K562 (cell line): ENCODE data around the gene PHOX2A. TPM values are rescaled to one million over a fixed set of nuclear protein-coding genes. Genes with fewer than 3 reads are reported as not detected.

ENCODE experiments used
- ATAC-seq: fragments of 200-7000 bp; cut with Tn5 transposase; 3 replicates; pipeline ENCODE4 v1.9.1; 2020; ENCODE audit warnings: moderate library complexity
- BruUV-seq: library from RNA; stranded (reverse); fragments of 400-500 nt; replicated peaks from 2 replicates; lab custom pipeline; 2021; lab: Mats Ljungman, UMichigan
- CTCF ChIA-PET: fragments of 300-600 bp; formaldehyde crosslinking; extraction: SDS; loops from one replicate; lab custom pipeline; 2021; ENCODE audit warnings: low intra/inter-chr PET ratio; lab: Yijun Ruan, JAX
- POLR2A ChIA-PET: fragments of 300-600, 350-650 bp; sonication (Branson Sonifier 250); formaldehyde crosslinking; extraction: SDS; loops from one replicate; lab custom pipeline; 2021; ENCODE audit warnings: antibody characterized with exemption, inconsistent platforms; lab: Yijun Ruan, JAX
- DNase-seq, 4 experiments: peaks; one replicate each; pipeline versions ENCODE4 v3.0.0 to v3.0.0-alpha.2; 2011 to 2018; ENCODE audit warnings: low spot score in 3 of 4, mixed read lengths in 3 of 4; ENCODE audit errors: extremely low read depth in 1 of 4
- FAIRE-seq: peaks from 2 replicates; lab custom pipeline; 2011; peaks lifted over from hg19 to GRCh38; lab: Jason Lieb, UNC
- H2AFZ ChIP-seq: 2 replicates; pipeline ENCODE4 v1.6.0; 2011; ENCODE audit warnings: low read depth, low read length, control low read depth, inconsistent platforms
- H3K27ac ChIP-seq: fragments of 200-600 bp; 3 replicates; pipeline ENCODE4 v1.8.0; 2011; ENCODE audit warnings: low read depth, mild to moderate bottlenecking, control low read depth, inconsistent platforms, low read length, moderate library complexity, mixed read lengths; ENCODE audit errors: extremely low read depth
- H3K27me3 ChIP-seq, 2 experiments: fragments of 300-600 bp in 1 of 2; 2 replicates in 1 of 2; 3 replicates in 1 of 2; pipeline versions ENCODE4 v1.6.0 to v1.8.0; 2011; ENCODE audit warnings: inconsistent platforms in 2 of 2, low read length in 2 of 2, mild to moderate bottlenecking in 1 of 2, mixed read lengths in 1 of 2, moderate library complexity in 1 of 2; ENCODE audit not compliant: control insufficient read depth in 2 of 2, insufficient read depth in 2 of 2
- H3K36me3 ChIP-seq: fragments of 300-600 bp; 3 replicates; pipeline ENCODE4 v1.8.0; 2011; ENCODE audit warnings: mild to moderate bottlenecking, low read length, inconsistent platforms; ENCODE audit not compliant: control insufficient read depth, insufficient read depth
- H3K4me1 ChIP-seq, 2 experiments: fragments of 200-600 bp in 1 of 2; replicated peaks in 1 of 2; 2 replicates in 1 of 2; 3 replicates in 1 of 2; pipeline versions ENCODE4 v1.5.1 to v1.8.0; 2011; ENCODE audit warnings: inconsistent platforms in 2 of 2, low read length in 2 of 2, mild to moderate bottlenecking in 1 of 2, mixed read lengths in 1 of 2, moderate library complexity in 1 of 2; ENCODE audit not compliant: control insufficient read depth in 2 of 2, insufficient read depth in 2 of 2
- H3K4me2 ChIP-seq: 2 replicates; pipeline ENCODE4 v1.6.1; 2011; ENCODE audit warnings: low read length, control low read depth, inconsistent platforms, mixed read lengths; ENCODE audit not compliant: insufficient read depth
- H3K4me3 ChIP-seq: fragments of 200-600 bp; sonication (generic), shearing (Covaris generic); 2 replicates; pipeline ENCODE4 v1.5.1; 2016; ENCODE audit warnings: control low read depth, inconsistent platforms
- H3K79me2 ChIP-seq: fragments of 200-600 bp; 3 replicates; pipeline ENCODE4 v1.8.0; 2011; ENCODE audit warnings: low read length, inconsistent platforms; ENCODE audit not compliant: control insufficient read depth, insufficient read depth
- H3K9ac ChIP-seq, 2 experiments: 2 replicates each; pipeline versions ENCODE4 v1.6.0 to v1.6.1; 2011; ENCODE audit warnings: low read depth in 2 of 2, low read length in 2 of 2, control low read depth in 1 of 2, inconsistent platforms in 1 of 2, mild to moderate bottlenecking in 1 of 2, mixed read lengths in 1 of 2; ENCODE audit not compliant: insufficient read depth in 1 of 2
- H3K9me1 ChIP-seq: one replicate; pipeline ENCODE4 v1.6.0; 2011; ENCODE audit warnings: inconsistent platforms, mild to moderate bottlenecking, low read length, moderate library complexity; ENCODE audit not compliant: control insufficient read depth, insufficient read depth
- H3K9me3 ChIP-seq: replicated peaks from 2 replicates; pipeline ENCODE4 v1.5.1; 2011; ENCODE audit warnings: low read depth, low read length, inconsistent platforms; ENCODE audit not compliant: control insufficient read depth, insufficient read depth
- H4K20me1 ChIP-seq: replicated peaks from 2 replicates; pipeline ENCODE4 v1.6.1; 2011; ENCODE audit warnings: low read length, inconsistent platforms, mixed read lengths; ENCODE audit not compliant: control insufficient read depth, insufficient read depth
- BCL6 ChIP-seq: fragments of 250-450 bp; sonication (Bioruptor Pico); IDR thresholded peaks from 2 replicates; pipeline ENCODE4 v1.4.0; 2020
- DDX20 ChIP-seq: fragments of 450-650 bp; IDR thresholded peaks from 2 replicates; pipeline ENCODE4 v1.6.1; 2016; ENCODE audit warnings: missing genetic modification characterization, low read depth, mild to moderate bottlenecking, missing compliant biosample characterization, moderate library complexity
- ETV6 ChIP-seq, 3 experiments: fragments of 150-350 bp in 1 of 3; sonication (generic) in 1 of 3; formaldehyde crosslinking in 1 of 3; IDR thresholded peaks; 2 replicates each; pipeline versions ENCODE4 v1.6.1 to v1.8.0; 2014 to 2022; ENCODE audit warnings: borderline replicate concordance in 2 of 3, low read depth in 2 of 3, antibody characterized with exemption in 1 of 3, low read length in 1 of 3, mild to moderate bottlenecking in 1 of 3, missing genetic modification reagents in 1 of 3
- FOSL1 ChIP-seq: fragments of 200-800 bp; sonication (Bioruptor generic); conservative IDR thresholded peaks from 2 replicates; pipeline ENCODE4 v1.6.1; 2016; ENCODE audit warnings: missing genetic modification characterization, missing compliant biosample characterization
- FOXA3 ChIP-seq, 2 experiments: fragments of 450-650 bp in 1 of 2; sonication (generic) in 1 of 2; formaldehyde crosslinking; IDR thresholded peaks in 1 of 2; conservative IDR thresholded peaks in 1 of 2; 2 replicates each; pipeline versions ENCODE4 v1.4.0 to v1.8.0; 2020 to 2022; ENCODE audit warnings: mild to moderate bottlenecking in 2 of 2, missing genetic modification reagents in 1 of 2
- KHSRP ChIP-seq: fragments of 450-650 bp; IDR thresholded peaks from 2 replicates; pipeline ENCODE4 v1.6.1; 2017
- MAFK ChIP-seq: IDR thresholded peaks from 2 replicates; pipeline ENCODE4 v1.6.1; 2011; ENCODE audit warnings: low read length, improper control_type of control experiment
- SMAD4 ChIP-seq: fragments of 250-450 bp; sonication (Bioruptor Pico); conservative IDR thresholded peaks from 2 replicates; pipeline ENCODE4 v1.8.0; 2021; ENCODE audit warnings: inconsistent platforms, mild to moderate bottlenecking, moderate library complexity
- TSC22D4 ChIP-seq: fragments of 450-650 bp; IDR thresholded peaks from 2 replicates; pipeline ENCODE4 v1.6.1; 2016; ENCODE audit warnings: missing genetic modification characterization, missing biosample characterization, control low read depth
- ZBTB8A ChIP-seq: fragments of 450-650 bp; IDR thresholded peaks from 2 replicates; pipeline ENCODE4 v1.6.1; 2018; ENCODE audit warnings: mild to moderate bottlenecking, moderate library complexity; ENCODE audit not compliant: partially characterized antibody
- ZC3H8 ChIP-seq: fragments of 450-650 bp; IDR thresholded peaks from 2 replicates; pipeline ENCODE4 v1.6.1; 2017
- WGBS: fragments of 100-300 bp; shearing (Covaris generic); methylation state at CpG from one replicate; pipeline ENCODE4 v1.1.6; 2016; ENCODE audit warnings: low coverage, mixed read lengths; ENCODE audit not compliant: insufficient coverage; ENCODE audit errors: missing lambda C conversion rate; 5-methylcytosine and 5-hydroxymethylcytosine counted together
- in situ Hi-C: fragments of 300-500 bp; cut with MboI; formaldehyde crosslinking; loops from 4 replicates; pipeline ENCODE4 v1.15.0; 2018; ENCODE audit warnings: inconsistent platforms, mixed read lengths
- intact Hi-C: fragments of 100-400 bp; cut with micrococcal nuclease; formaldehyde crosslinking; loops from 2 replicates; pipeline ENCODE4 v1.14.2; 2022
- polyA plus RNA-seq, 8 experiments: library from polyadenylated mRNA; depleted of rRNA in 4 of 8; stranded (reverse) in 5 of 8; unstranded in 3 of 8; fragments of >200 nt; fragmentation: Nextera tagmentation in 2 of 8; fragmentation: Illumina TruSeq in 1 of 8; extraction: Ambion mirVana in 2 of 8; extraction: Trizol in 1 of 8; gene quantifications; 2 replicates each; pipeline versions ENCODE4 v1.2.1 to v1.2.3, GENCODE V29; 2011 to 2014; ENCODE audit warnings: inconsistent platforms in 1 of 8, missing spikeins in 1 of 8
- total RNA-seq, 7 experiments: library from RNA; depleted of rRNA in 6 of 7; stranded (reverse); fragments of >200 nt in 6 of 7; fragmentation: Illumina TruSeq in 2 of 7; extraction: Trizol in 2 of 7; gene quantifications; 2 replicates each; pipeline versions ENCODE4 v1.2.1 to v1.2.3, GENCODE V29; 2011 to 2021; ENCODE audit warnings: low replicate concordance in 1 of 7
- TF ChIP-seq, protein P1 (sequence below): fragments of 450-650 bp; conservative IDR thresholded peaks from 2 replicates; pipeline ENCODE4 v1.6.1; 2016; ENCODE audit warnings: missing genetic modification characterization, low read depth, mild to moderate bottlenecking, missing compliant biosample characterization, moderate library complexity
- TF ChIP-seq, protein P2 (sequence below): fragments of 450-650 bp; IDR thresholded peaks from 2 replicates; pipeline ENCODE4 v1.6.1; 2017; ENCODE audit warnings: antibody characterized with exemption, mild to moderate bottlenecking
- TF ChIP-seq, protein P3 (sequence below): fragments of 450-650 bp; formaldehyde crosslinking; IDR thresholded peaks from 2 replicates; pipeline ENCODE4 v1.4.0; 2020; ENCODE audit warnings: mild to moderate bottlenecking, moderate library complexity

The PHOX2A gene
- total and polyA plus RNA-seq, 9 of the 15 experiments (the other 6 are each of a cell fraction or from before 2014, with no cell fraction given): not detected

DNA sequence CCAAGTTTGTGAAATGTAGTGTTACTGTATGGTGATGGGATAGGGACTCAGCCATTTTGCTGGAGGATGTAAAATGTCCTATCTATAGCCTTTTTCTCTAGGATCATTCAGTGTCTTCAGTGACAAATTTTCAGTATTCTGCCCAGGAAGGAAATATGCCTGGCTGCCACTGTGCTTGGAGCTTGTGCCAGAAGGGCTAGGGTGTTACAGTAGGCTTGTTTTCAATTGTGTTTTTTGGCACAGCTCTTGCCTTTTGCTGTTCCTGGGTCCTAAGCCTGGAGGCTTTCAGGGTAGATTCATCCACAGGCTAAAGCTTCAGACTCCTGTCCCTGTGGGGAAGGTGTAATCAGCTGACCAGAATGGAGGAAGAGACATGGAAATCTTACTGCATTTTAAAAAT is 22.0 kb upstream of the PHOX2A start (continued):
- TF ChIP-seq, protein P1, sequence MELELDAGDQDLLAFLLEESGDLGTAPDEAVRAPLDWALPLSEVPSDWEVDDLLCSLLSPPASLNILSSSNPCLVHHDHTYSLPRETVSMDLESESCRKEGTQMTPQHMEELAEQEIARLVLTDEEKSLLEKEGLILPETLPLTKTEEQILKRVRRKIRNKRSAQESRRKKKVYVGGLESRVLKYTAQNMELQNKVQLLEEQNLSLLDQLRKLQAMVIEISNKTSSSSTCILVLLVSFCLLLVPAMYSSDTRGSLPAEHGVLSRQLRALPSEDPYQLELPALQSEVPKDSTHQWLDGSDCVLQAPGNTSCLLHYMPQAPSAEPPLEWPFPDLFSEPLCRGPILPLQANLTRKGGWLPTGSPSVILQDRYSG (tag): no peak
- TF ChIP-seq ZBTB8A (no peak), DDX20 (tag) (no peak)
- TF ChIP-seq, protein P2, sequence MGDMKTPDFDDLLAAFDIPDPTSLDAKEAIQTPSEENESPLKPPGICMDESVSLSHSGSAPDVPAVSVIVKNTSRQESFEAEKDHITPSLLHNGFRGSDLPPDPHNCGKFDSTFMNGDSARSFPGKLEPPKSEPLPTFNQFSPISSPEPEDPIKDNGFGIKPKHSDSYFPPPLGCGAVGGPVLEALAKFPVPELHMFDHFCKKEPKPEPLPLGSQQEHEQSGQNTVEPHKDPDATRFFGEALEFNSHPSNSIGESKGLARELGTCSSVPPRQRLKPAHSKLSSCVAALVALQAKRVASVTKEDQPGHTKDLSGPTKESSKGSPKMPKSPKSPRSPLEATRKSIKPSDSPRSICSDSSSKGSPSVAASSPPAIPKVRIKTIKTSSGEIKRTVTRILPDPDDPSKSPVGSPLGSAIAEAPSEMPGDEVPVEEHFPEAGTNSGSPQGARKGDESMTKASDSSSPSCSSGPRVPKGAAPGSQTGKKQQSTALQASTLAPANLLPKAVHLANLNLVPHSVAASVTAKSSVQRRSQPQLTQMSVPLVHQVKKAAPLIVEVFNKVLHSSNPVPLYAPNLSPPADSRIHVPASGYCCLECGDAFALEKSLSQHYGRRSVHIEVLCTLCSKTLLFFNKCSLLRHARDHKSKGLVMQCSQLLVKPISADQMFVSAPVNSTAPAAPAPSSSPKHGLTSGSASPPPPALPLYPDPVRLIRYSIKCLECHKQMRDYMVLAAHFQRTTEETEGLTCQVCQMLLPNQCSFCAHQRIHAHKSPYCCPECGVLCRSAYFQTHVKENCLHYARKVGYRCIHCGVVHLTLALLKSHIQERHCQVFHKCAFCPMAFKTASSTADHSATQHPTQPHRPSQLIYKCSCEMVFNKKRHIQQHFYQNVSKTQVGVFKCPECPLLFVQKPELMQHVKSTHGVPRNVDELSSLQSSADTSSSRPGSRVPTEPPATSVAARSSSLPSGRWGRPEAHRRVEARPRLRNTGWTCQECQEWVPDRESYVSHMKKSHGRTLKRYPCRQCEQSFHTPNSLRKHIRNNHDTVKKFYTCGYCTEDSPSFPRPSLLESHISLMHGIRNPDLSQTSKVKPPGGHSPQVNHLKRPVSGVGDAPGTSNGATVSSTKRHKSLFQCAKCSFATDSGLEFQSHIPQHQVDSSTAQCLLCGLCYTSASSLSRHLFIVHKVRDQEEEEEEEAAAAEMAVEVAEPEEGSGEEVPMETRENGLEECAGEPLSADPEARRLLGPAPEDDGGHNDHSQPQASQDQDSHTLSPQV: no peak

DNA sequence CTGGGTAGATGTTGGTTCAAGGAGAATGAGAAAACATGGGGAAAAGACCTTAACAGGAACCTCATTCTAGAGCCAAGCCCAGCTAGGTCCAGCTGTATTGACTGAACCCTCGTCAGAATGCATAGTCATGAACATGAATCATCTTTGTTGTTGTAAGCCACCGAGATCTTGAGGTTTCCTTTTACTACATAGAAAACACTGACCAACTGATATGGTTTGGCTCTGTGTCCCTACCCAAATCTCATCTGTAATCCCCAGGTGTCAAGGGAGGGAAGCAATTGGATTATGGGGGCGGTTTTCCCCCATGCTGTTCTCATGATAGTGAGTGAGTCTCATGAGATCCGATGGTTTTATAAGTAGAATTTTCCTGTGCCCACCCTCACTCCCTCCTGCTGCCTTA is 19.4 kb upstream of the PHOX2A start:
- Histone ChIP-seq H2AFZ (no peak overlapping the region), H3K4me3 (no peak overlapping the region), H3K9ac (no peak overlapping the region), H3K27ac (peak overlapping the region; percentile 51; the same call in 2 of the 3 replicates), H3K9me3 (no peaks in the 10 kb centered on the region), H3K79me2 (no peaks in the 10 kb centered on the region), H4K20me1 (no peaks in the 10 kb centered on the region), H3K36me3 (no peaks in the 10 kb centered on the region), H3K27me3 (0 out of 5 replicates have a peak, but pooled peaks cover 0 to 4% of the 10 kb centered on the region in 2 experiments), H3K4me2 (no peak overlapping the region), H3K4me1 (no peaks in the 10 kb centered on the region), H3K9me1 (no peaks in the 10 kb centered on the region)
- 4% methylated on average over 4 of the region's 4 CpGs for WGBS
- no TSS peak for BruUV-seq
- FAIRE-seq (peak; percentile 85), DNase-seq (peak; percentile 29 to 60 (median 38)), ATAC-seq (peak; percentile 88)
- in situ Hi-C loops: no loop called here
- CTCF ChIA-PET: no interaction called here
- intact Hi-C loops: no loop called here
- POLR2A ChIA-PET: no interaction called here
- peak; percentile 84 for TF ChIP-seq FOSL1
- TF ChIP-seq ZC3H8: no peak
- TF ChIP-seq FOXA3 (CRISPR knock-in tag; conservative IDR thresholded peaks at IDR 0.05 in 1 of 2, IDR thresholded peaks at IDR 0.05 in 1 of 2): peak; percentile 51 to 95; a peak in 3 of 4 replicates
- TF ChIP-seq SMAD4 (CRISPR knock-in tag): no peak
- TF ChIP-seq BCL6 (CRISPR knock-in tag): no peak
- TF ChIP-seq, protein P3, sequence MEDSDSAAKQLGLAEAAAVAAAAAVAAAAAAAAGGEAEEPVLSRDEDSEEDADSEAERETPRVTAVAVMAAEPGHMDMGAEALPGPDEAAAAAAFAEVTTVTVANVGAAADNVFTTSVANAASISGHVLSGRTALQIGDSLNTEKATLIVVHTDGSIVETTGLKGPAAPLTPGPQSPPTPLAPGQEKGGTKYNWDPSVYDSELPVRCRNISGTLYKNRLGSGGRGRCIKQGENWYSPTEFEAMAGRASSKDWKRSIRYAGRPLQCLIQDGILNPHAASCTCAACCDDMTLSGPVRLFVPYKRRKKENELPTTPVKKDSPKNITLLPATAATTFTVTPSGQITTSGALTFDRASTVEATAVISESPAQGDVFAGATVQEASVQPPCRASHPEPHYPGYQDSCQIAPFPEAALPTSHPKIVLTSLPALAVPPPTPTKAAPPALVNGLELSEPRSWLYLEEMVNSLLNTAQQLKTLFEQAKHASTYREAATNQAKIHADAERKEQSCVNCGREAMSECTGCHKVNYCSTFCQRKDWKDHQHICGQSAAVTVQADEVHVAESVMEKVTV (CRISPR knock-in tag): no peak
- peak; percentile 65; the same call in 1 of the 2 replicates for TF ChIP-seq MAFK
- TF ChIP-seq KHSRP: no peak
- TF ChIP-seq TSC22D4 (tag): no peak
- TF ChIP-seq ETV6 (IDR thresholded peaks at IDR 0.05; ENCODE audit: borderline replicate concordance in 1 of 2, low read depth in 2 of 2, low read length in 1 of 2): no peak
- no peak for TF ChIP-seq ETV6 (CRISPR knock-in tag; IDR thresholded peaks at IDR 0.05; ENCODE audit: borderline replicate concordance)
